Skeletal muscle satellite cell (primary cell): ENCODE data around the gene CRNKL1.
"Not testable (repeated sequence)": the region's sequence is repeated elsewhere in the genome, so short reads cannot be mapped to it uniquely, and the experiment has no call there.

Source experiments
- H3K27me3 ChIP-seq: 2 replicates; pipeline ENCODE4 v1.7.0; 2013; ENCODE audit warnings: low read length; ENCODE audit not compliant: control insufficient read depth, insufficient read depth
- H3K36me3 ChIP-seq: 2 replicates; pipeline ENCODE4 v1.7.0; 2013; ENCODE audit warnings: mild to moderate bottlenecking, control low read depth, low read length; ENCODE audit not compliant: insufficient read depth
- H3K4me1 ChIP-seq: 2 replicates; pipeline ENCODE4 v1.7.0; 2013; ENCODE audit warnings: low read length; ENCODE audit not compliant: control insufficient read depth, insufficient read depth
- H3K4me2 ChIP-seq: 2 replicates; pipeline ENCODE4 v1.7.0; 2013; ENCODE audit warnings: mild to moderate bottlenecking, low read length
- H3K4me3 ChIP-seq: 2 replicates; pipeline ENCODE4 v1.7.0; 2013; ENCODE audit warnings: low read length
- H3K9ac ChIP-seq: 2 replicates; pipeline ENCODE4 v1.7.0; 2013; ENCODE audit warnings: mild to moderate bottlenecking, low read depth, low read length, moderate library complexity
- H3K9me3 ChIP-seq: replicated peaks from 2 replicates; pipeline ENCODE4 v1.7.0; 2013; ENCODE audit warnings: mild to moderate bottlenecking, control low read depth, low read length

Gene CRNKL1

DNA sequence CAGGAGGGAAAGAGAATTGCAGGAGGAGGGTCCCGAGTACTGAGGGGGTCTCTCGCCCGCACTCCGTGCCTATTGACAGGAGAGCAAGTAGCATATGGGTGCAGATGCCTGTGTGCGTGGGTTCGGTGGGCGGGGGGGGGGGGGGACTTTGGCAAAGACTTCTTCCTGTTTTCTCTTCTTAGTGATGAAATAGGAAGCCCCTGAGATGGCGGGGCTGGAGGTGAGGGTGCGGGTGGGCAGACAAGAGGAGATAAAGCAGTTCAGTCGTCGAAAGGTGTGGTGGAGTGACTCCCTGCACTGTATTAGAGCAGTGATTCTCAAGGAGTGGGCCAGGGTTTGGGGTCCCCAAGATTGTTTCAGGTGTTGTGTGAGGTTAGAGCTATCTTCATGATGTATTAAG, 31.4 kb downstream of the CRNKL1 start:
- Histone ChIP-seq H3K4me1 (peaks cover 23% of the 10 kb centered on the region), H3K4me3 (no peak overlapping the region), H3K36me3 (peaks cover 15% of the 10 kb centered on the region), H3K9ac (no peak overlapping the region), H3K27me3 (no peaks in the 10 kb centered on the region), H3K9me3 (no peaks in the 10 kb centered on the region), H3K4me2 (no peak overlapping the region)

DNA sequence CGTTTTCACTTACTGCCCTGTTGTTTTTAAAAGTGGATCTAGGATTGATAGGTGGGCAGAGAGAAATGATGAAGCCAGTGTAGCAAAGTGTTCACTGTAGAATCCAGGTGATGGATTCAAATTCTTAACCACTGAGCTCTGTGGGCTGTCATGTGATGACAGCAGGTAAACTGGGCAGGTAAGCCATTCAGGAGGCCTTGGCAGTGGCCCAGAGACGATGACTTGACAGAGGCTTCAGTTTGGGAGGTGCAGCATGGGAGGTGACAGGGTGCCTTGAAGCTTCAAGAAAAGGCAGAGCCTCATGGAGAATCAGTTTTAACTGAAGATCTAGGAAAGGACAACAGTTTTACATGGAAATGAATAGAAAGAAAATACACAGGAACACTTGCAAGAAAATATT, 33.1 kb downstream of the CRNKL1 start:
- no peak overlapping the region for H3K4me3 ChIP-seq
- H3K9ac ChIP-seq, result no peak overlapping the region
- no peaks in the 10 kb centered on the region for H3K27me3 ChIP-seq
- peaks cover 13% of the 10 kb centered on the region for H3K4me1 ChIP-seq
- H3K4me2 ChIP-seq, result no peak overlapping the region
- peaks cover 10% of the 10 kb centered on the region for H3K36me3 ChIP-seq
- H3K9me3 ChIP-seq, result no peaks in the 10 kb centered on the region

DNA sequence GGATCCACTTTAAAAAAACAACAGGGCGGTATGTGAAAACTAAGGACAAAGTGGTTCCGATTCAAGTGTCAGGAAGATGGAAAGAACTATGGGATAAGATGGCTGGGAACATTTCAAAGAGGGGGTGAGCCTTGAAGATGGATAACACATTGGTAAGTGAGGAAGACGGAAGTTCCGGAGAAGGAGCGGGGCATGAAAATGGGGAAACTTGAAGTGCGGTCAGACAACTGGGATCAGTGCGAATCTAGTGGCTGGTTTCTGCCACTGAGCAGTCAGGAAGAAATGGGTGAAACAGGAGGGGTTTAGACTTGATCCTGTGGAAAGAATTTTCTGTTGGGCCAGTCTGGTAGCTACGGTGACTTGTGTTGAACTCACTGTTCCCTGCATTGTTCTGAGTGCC, 33.9 kb downstream of the CRNKL1 start:
- H3K9ac ChIP-seq, result peak overlapping the region; percentile 97
- peak overlapping the region; percentile 97 for H3K4me3 ChIP-seq
- H3K4me1 ChIP-seq, result peaks cover 13% of the 10 kb centered on the region

DNA sequence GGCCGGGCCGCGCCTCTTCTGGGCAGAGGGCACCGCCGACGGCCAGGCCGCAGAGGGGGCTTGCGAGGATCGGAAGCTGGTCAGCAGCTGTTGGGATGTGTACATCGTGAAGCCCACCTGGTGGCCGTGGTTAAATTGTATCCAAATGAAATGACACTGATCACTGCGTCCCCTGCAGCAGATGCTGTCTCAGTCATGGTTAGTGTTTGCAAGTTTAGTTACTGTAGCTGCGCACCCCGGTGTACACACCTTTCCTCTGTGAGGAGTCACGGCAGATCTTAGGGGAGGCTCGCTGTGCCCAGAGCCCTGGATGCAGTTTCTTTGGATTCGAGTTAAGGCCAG, 34.5 kb downstream of the CRNKL1 start:
- no peaks in the 10 kb centered on the region for H3K9me3 ChIP-seq
- H3K27me3 ChIP-seq, result no peaks in the 10 kb centered on the region
- peaks cover 5% of the 10 kb centered on the region for H3K36me3 ChIP-seq
- peak overlapping the region; percentile 97 for H3K4me3 ChIP-seq
- H3K4me2 ChIP-seq, result peak overlapping the region; percentile 97
- peak overlapping the region; percentile 97 for H3K9ac ChIP-seq
- peaks cover 13% of the 10 kb centered on the region for H3K4me1 ChIP-seq

More for the DNA sequence above, 33.9 kb downstream of the CRNKL1 start:
- H3K27me3 ChIP-seq, result no peaks in the 10 kb centered on the region
- peaks cover 7% of the 10 kb centered on the region for H3K36me3 ChIP-seq
- H3K4me2 ChIP-seq, result peak overlapping the region; percentile 97
- H3K9me3 ChIP-seq, result no peaks in the 10 kb centered on the region

DNA sequence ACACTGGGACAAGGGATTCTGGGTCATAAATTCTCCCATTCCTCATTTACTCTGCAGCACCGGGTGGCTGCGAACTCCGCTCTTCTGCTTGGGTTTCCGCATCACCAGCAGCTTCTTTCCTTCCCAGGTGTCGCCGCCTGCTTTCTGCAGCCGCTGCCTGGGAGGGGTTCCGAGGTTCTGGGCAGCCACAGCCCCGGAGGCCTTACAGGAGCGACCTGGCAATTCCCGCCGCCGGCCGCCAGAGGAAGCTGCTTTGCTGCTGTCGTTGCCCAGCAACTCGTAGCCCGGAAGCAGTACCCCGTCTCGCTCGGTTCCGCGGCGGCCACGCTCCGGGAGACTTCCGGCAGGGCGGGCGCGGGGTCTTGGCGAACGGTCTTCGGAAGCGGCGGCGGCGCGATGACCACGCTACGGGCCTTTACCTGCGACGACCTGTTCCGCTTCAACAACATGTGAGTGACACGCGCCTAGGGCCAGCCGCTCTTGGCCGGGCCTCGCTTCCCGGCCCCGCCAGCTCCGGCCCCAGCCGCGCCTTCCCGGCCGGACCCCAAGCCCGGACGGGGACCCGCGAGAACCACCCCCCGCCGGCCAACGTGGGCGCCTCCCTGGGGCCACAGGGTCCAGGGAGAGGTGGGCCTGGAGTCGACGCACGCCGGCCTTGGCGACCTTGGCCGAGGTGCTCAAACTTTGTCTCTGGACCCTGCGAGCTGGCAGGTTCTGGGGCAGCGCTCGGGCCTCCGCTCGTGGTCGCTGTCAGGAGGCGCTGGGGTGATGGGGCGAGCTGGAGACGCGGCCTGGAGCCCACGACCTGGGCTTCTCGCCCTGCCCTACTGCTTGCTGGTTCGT, 35.0 kb downstream of the CRNKL1 start, which contains the start of gene NAA20:
Gene NAA20, plus strand, starts transcription at position 362 of the 843 bp plus-strand sequence. Its CDS starts 35 bp downstream, at position 397.
- Histone ChIP-seq H3K36me3 (peaks cover 5% of the 10 kb centered on the region), H3K9me3 (no peaks in the 10 kb centered on the region), H3K27me3 (no peaks in the 10 kb centered on the region), H3K4me2 (peak within 1 kb of the TSS; percentile 97), H3K9ac (peak within 1 kb of the TSS; percentile 97), H3K4me3 (peak within 1 kb of the TSS; percentile 97), H3K4me1 (peaks cover 13% of the 10 kb centered on the region)

DNA sequence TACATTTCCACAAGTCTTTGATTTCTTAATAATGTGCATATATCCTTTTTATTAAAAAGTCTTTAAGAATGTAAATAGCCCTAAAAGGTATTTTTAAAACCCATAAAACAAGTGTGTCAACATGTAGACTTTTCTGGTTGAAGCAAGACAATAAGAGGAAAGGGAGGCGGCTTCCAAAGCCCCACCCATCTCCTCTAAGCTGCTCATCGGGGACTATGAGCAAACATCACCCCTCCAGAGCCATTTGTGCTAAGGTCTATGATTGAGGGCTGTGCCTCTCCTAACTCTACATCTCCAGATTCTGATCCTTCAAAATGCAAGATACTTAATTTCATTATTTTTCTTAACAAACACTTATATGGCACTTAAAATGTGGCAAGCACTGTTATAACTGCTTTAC, 37.6 kb downstream of the CRNKL1 start:
- Histone ChIP-seq H3K27me3 (no peaks in the 10 kb centered on the region), H3K9ac (no peak overlapping the region), H3K4me1 (peaks cover 28% of the 10 kb centered on the region), H3K9me3 (no peaks in the 10 kb centered on the region), H3K4me3 (no peak overlapping the region), H3K4me2 (no peak overlapping the region), H3K36me3 (peaks cover 5% of the 10 kb centered on the region)

DNA sequence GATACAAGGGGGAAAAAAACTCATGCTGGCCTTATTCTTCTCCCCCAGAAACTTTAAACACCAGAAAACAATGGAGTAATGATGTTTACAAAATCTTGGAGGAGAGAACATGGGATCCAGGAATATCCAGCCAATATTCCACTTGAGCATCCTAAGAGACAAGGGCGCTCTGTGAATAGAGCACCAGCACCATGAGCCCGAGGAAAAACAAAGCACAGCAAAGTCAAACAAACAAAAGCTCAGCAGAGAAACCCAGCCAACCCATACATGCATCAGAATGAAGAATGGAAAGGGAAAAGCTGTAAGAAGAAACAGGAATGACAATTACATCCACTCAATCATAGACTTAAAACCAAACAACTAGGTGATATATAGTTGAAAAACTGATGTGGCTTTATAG, 39.7 kb downstream of the CRNKL1 start:
- no peak overlapping the region for H3K4me3 ChIP-seq
- H3K4me2 ChIP-seq, result no peak overlapping the region
- no peaks in the 10 kb centered on the region for H3K9me3 ChIP-seq
- H3K9ac ChIP-seq, result no peak overlapping the region
- no peaks in the 10 kb centered on the region for H3K36me3 ChIP-seq
- no peaks in the 10 kb centered on the region for H3K27me3 ChIP-seq
- H3K4me1 ChIP-seq, result peaks cover 18% of the 10 kb centered on the region

DNA sequence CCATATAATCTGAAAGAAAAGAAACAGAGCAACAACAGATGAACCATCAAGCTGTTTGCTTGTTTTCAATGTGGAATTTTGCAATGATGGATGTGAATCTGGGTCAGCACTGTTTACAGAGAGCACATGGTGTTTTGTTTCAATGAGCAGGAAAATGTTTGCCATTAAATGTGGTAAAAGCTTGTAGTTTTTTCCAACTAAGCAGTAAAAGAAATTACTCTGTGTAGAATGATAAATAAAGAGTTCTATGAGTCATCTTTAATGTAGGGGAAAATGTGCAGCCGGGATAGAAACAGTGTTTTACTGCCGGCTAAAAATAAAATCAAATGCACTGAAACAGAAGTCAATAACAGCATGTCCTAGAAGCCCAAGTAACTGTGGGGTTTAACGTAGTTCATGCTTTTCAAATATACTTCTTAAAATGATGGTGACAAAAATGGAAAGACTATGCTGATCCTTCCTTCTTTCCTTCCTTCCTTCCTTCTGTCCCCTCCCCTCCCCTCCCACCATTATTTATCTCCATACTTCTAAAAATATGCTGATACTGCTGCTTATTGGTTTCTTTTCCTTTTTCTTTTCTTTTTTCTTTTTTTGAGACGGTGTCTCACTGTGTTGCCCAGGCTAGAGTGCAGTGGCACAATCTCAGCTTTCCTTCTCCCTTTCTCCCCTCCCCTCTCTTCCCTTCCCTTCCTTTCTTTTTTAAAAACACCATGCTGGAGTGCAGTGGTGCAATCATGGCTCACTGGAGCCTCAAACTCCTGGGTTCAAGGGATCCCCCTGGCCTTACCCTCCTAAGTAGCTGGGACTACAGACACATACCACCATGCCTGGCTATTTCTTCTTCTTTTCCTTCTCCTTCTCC, 41.4 kb downstream of the CRNKL1 start:
- Histone ChIP-seq H3K9ac (peak overlapping the region; percentile 6), H3K4me2 (peak overlapping the region; percentile 75), H3K27me3 (no peaks in the 10 kb centered on the region), H3K4me1 (peaks cover 18% of the 10 kb centered on the region), H3K4me3 (peak overlapping the region; percentile 5), H3K36me3 (no peaks in the 10 kb centered on the region), H3K9me3 (no peaks in the 10 kb centered on the region)

DNA sequence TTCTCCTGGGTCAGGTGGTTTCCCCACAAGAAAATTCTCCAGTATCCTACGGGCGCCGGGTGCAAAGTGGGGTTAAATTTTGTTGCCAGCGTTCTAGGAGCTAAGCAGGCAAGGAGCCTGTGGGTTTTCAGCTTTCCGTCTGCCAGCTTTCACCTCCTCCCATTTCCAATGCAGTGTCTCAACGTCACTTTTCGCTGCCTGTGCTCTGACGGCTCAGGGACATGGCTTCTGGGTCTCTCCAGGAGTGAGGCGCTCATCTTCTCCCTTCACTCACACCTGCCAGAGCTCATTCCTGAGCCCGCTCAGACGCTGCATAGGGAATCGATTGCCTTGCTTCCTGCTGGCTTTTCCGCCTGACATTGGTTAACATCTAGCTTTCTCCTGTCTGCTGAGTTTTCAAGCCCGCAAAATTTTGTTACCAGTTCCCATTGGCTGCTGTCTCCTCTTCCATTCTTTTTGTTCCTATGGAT, 42.4 kb downstream of the CRNKL1 start:
- no peaks in the 10 kb centered on the region for H3K9me3 ChIP-seq
- no peaks in the 10 kb centered on the region for H3K27me3 ChIP-seq
- no peaks in the 10 kb centered on the region for H3K36me3 ChIP-seq
- H3K4me1 ChIP-seq, result peaks cover 18% of the 10 kb centered on the region
- peak overlapping the region; percentile 43 for H3K4me2 ChIP-seq
- no peak overlapping the region for H3K4me3 ChIP-seq
- H3K9ac ChIP-seq, result no peak overlapping the region

DNA sequence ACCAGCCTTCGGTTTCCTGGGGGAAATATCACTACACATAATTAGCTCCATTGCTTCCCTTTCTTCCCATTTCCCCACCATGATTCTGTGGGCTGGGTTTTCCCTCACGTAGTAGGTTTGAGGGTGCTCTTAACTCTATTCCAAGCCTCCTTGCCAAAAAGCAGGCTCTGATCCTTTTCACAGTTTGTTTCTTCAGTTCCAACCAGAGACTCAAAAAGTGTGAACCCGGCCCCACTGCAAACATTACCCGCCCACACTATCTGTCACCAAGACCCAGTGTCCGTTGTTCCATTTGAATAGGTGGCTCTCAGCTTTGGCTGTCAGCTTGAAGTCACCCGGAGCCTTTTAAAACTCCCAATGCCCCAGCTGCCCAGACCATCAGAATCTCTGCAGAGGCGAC, 46.9 kb downstream of the CRNKL1 start:
- H3K4me2 ChIP-seq, result no peak overlapping the region
- no peak overlapping the region for H3K4me3 ChIP-seq
- no peak overlapping the region for H3K9ac ChIP-seq
- peaks cover 36% of the 10 kb centered on the region for H3K4me1 ChIP-seq
- no peaks in the 10 kb centered on the region for H3K27me3 ChIP-seq
- H3K9me3 ChIP-seq, result no peaks in the 10 kb centered on the region
- peaks cover 20% of the 10 kb centered on the region for H3K36me3 ChIP-seq

DNA sequence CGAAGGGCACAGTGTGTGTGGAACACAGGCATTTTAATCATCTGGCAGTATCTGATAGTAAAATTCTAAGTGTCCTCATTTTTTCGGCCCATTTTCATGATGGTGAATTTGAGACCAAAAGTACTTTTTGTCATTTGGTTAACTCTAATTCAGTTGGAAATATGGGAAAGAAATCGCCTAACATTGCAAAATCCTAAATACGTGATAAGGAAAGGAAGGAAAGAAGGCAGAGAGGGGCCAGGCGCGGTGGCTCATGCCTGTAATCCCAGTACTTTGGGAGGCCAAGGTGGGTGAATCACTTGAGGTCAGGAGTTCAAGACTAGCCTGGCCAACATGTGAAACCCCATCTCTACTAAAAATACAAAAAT, 48.3 kb downstream of the CRNKL1 start:
- not testable (repeated sequence) for H3K27me3 ChIP-seq, H3K9me3 ChIP-seq, H3K9ac ChIP-seq
- Histone ChIP-seq H3K4me3 (peak overlapping the region; percentile 11), H3K4me2 (peak overlapping the region; percentile 62), H3K4me1 (peaks cover 26% of the 10 kb centered on the region), H3K36me3 (peaks cover 34% of the 10 kb centered on the region)
